ENCODE data around the gene RAPGEF4. TPM values are rescaled to one million over a fixed set of nuclear protein-coding genes. Genes with fewer than 3 reads are reported as not detected.

RAPGEF4 gene
- total RNA-seq, 1 experiment from 2014 or later = 1.4 TPM

- H3K9me3 ChIP-seq (ENCODE audit: control insufficient read depth, low read depth, low read length) = no peaks in the 10 kb centered on the region
- no peak overlapping the region for H3K56ac ChIP-seq (ENCODE audit: insufficient read length, low read depth, low read length)
- H3K79me2 ChIP-seq (ENCODE audit: insufficient read depth, low read length) = no peaks in the 10 kb centered on the region
- TF ChIP-seq CTCF (conservative IDR thresholded peaks at IDR 0.05) = no peak
- no peaks in the 10 kb centered on the region for H3K27me3 ChIP-seq (ENCODE audit: insufficient read depth, low read length)
- no peaks in the 10 kb centered on the region for H3K36me3 Mint-ChIP-seq (ENCODE audit: insufficient read depth in 1 of 3, low read depth in 3 of 3)
- H3K4me1 ChIP-seq (ENCODE audit: insufficient read depth, low read length) = no peaks in the 10 kb centered on the region
- H2BK12ac ChIP-seq (ENCODE audit: insufficient read length, low read depth, low read length) = no peak overlapping the region
- H2BK20ac ChIP-seq (ENCODE audit: low read depth, low read length, poor library complexity, severe bottlenecking) = no peak overlapping the region
- no peaks in the 10 kb centered on the region for H3K9me3 Mint-ChIP-seq
- peaks cover 2 to 6% of the 10 kb centered on the region in 2 experiments; a peak in 2 of 4 replicates for H3K4me1 Mint-ChIP-seq
- no peaks in the 10 kb centered on the region for H3K23me2 ChIP-seq (ENCODE audit: insufficient read length, low read depth, low read length, poor library complexity, severe bottlenecking)
- no peak overlapping the region for H3K27ac Mint-ChIP-seq
- H3K27me3 Mint-ChIP-seq (ENCODE audit: low read depth) = no peaks in the 10 kb centered on the region; the same call in 1 of the 2 replicates
- H3K9ac ChIP-seq (ENCODE audit: extremely low read depth, insufficient read length, low read length) = no peak overlapping the region
- H3K4ac ChIP-seq (ENCODE audit: low read depth, low read length) = no peak overlapping the region
- DNase-seq = no peak
- no peak overlapping the region for H2BK5ac ChIP-seq (ENCODE audit: insufficient read length, low read length)
- H3K79me1 ChIP-seq (ENCODE audit: insufficient read depth, low read depth, low read length, poor library complexity, severe bottlenecking) = no peaks in the 10 kb centered on the region
- no peak overlapping the region for H2AK5ac ChIP-seq (ENCODE audit: insufficient read length, low read length)
- no peak overlapping the region for H4K8ac ChIP-seq (replicated peaks; ENCODE audit: insufficient read length, low read depth, low read length)
- H3K14ac ChIP-seq (ENCODE audit: insufficient read depth, low read length) = no peak overlapping the region
- H3T11ph ChIP-seq (ENCODE audit: low read length) = no peak overlapping the region
- H2BK15ac ChIP-seq (ENCODE audit: low read depth, low read length) = no peak overlapping the region
- no peak overlapping the region for H4K91ac ChIP-seq (ENCODE audit: insufficient read length, low read depth, low read length)
- H3K27ac ChIP-seq (ENCODE audit: insufficient read length, low read depth, low read length) = no peak overlapping the region
- no peak overlapping the region for H3K23ac ChIP-seq (ENCODE audit: insufficient read length, low read depth, low read length)
- no peak overlapping the region for H3K4me2 ChIP-seq (ENCODE audit: insufficient read depth, insufficient read length, low read length)
- no peak overlapping the region for H2AFZ ChIP-seq (ENCODE audit: low read length)
- H4K5ac ChIP-seq (ENCODE audit: insufficient read length, low read depth, low read length) = no peak overlapping the region
- H4K20me1 ChIP-seq (ENCODE audit: control insufficient read depth, insufficient read depth, insufficient read length) = no peaks in the 10 kb centered on the region
- H3K18ac ChIP-seq (ENCODE audit: insufficient read length, low read depth, low read length) = no peak overlapping the region
- no CpG with 5 or more reads among the region's 7 CpGs for WGBS (ENCODE audit: extremely low coverage, insufficient read length, low lambda C conversion rate)
- no peak overlapping the region for H3K4me3 Mint-ChIP-seq
- no peak overlapping the region for H2BK120ac ChIP-seq (ENCODE audit: low read depth, low read length, poor library complexity, severe bottlenecking)
Observed at GRCh38 chr2:172812158-172812744, 76.6 kb downstream of the RAPGEF4 start.
